SKM-1 (cell line): ENCODE results near the gene KDR.

Source experiments
- DNase-seq: peaks from one replicate; lab custom pipeline; 2025; ENCODE audit not compliant: unreplicated experiment; lab: John Stamatoyannopoulos, UW

The KDR gene

DNA sequence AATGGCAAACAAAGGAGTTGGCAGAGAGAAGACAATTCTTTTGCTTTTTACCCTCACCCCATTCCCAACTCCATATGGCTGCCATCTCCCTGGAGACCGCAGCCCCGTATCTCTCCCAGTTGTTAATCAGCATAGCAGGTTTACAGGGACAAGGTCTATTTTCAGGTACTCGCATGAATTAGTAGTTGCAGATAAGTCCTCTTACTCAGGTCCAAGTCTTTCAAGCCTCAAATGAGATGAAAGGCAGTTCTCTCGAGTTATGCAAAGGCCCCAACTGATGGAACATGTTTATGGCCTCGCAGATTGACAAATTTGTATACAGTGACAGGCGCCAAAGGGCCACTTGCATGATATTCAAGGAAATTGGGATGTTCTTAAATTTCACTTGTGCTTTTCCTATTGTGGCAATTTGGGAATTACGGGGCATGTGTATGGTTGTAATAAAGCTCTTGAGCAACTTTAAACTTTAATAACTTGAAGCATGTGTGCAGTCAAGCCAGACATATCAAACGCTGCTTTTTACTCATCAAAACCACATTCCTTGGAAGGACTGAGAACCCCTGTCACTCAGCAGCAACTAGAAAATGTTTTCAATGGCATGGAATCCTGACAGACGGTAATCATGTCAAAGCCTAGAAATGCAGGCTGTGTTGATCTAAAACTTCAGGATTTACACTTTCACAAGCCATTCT is 45.1 kb downstream of the KDR start:
- DNase-seq, result no peak

DNA sequence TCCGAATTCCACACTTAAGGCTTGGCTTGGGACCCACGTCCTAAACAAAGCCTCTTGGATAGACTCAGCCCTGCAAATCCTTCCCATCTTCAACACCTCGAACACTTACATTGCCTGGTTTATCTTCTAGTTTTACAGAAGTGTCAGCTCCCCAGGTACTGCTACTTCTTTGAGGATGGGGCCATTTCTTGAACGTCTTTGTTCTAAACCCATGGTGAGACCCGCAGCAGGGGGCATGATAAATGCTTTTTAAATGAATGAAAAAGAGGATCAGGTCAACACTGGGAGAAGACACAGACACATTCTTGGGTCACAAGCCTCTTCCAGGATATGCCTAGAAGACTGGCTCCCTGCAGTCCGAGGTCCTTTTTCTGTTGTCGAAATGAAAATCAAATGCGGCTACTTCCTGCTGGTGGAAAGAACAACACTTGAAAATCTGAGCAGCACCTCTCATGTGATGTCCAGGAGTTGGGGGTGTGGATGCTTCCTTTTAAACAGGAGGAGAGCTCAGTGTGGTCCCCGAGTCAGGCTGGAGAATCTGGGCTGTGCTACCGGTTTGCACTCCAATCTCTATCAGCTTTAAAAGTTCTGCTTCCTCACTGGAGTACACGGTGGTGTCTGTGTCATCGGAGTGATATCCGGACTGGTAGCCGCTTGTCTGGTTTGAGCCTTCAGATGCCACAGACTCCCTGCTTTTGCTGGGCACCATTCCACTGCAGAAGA is 45.8 kb downstream of the KDR start:
- no peak for DNase-seq

DNA sequence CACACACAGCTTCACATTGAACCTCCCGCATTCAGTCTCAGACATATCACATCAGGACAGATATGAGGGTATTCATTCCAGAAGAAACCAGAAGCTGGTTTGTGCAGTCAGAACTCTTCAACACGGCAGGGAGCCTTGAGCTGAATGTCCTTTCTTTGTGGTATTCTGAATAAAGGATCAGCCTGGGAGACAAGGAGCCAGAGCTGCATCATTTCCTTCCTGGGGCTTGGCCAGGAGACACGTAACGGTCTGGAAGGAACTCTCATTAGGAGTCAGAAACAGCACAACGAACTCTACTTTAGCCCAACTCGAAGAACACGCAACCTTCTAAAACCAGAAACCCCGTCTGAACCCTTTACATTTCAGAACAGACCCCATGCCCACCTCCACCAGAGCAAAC is 46.4 kb downstream of the KDR start:
- no peak for DNase-seq

DNA sequence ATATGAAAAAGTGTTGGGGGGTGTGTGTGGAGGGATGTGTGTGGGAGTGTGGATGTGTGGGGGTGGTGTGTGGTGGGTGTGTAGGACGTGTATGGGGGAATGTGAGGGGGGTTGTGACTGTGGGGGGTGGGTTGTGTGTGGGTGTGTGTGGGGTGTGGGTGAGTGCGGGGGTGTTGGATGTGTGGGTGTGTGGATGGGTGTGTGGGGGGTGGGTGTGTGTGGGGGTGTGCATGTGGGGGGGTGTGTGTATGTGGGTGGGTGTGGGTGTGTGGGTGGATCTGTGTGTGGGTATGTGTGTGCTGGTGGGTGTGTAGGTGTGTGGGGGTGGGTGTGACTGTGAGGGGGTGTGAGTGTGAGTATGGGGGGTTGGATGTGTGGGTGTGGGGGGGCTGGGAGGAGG is 47.8 kb downstream of the KDR start:
- DNase-seq, result no peak

DNA sequence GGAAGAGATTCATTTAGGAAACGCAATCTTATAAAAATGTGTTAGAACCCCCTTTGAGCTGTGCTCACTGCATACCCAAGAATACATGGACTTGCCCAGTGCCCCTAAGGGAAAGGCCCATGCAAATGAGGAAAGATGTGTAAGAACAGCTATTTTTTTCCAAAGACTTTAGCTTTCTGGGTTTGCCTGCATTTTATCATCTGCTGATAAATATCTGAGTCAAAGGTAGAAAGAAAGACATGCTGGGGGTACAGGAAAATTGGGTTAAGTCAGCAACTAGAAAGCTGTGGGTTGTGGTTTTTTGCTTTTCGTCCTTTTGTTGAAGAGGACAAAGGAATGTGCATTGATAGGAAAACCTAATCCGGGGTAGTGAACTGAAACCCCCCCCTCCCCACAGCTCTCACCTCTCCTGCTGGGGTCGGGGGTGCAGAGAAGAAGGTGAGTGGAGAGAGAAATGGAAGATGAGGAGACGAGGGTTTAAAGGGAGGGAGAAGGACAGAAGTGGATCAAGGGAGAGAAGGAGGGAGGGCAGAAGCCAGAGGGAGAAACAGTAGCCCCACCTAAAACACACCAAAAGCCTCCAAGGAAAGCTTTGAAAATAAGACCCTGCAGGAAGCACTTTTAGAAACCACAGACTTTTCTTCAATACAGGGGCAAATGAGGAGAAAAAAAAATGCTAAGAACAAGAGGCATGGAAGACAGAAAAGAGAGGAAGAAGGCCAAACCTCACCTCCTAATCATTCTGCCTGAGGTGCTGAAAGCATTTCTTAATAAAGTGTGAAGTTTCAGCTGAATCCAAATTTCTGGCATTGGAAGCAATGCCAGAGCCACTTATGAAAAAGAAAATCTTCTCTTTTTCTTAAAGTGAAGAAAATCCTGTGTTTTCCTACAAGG is 49.3 kb downstream of the KDR start:
- DNase-seq, result no peak

DNA sequence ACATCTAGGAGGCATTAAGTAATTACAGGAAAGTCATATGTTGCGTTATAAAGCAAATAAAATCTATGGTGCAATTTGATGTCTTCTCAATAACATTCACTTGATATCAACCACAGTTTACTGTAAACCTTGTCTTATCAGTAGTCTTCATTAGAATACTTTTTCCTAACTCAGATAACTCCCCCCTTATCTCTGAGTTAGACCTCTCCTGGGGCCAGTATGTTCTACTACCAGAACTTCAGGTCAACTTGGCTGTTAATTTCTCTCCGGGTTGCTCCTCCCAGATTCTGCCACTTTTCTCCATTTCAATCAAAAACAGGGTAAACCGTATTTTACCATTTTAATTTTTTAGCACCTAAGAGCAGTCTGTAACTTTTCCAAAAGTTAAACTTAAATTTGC is 50.0 kb downstream of the KDR start:
- DNase-seq, result no peak

DNA sequence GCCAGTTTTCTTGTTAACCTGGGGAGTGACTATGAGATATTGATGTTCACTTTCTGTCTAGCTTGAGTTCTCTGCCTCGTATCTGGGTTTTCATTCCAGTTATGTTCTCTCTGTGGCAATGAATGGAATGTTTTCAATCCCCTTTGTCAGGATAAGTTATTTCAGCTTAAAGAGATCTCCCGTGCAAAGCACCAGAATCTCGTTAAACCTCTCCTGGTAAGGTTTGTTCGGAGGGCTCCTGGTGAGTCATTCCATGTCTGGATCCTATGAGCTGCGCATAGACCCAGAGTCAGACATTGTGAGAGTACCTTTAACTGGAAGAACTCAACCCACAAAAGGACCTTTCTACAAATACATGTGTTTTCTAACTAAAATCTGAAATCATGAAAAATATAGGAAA is 51.0 kb downstream of the KDR start:
- DNase-seq, result no peak

DNA sequence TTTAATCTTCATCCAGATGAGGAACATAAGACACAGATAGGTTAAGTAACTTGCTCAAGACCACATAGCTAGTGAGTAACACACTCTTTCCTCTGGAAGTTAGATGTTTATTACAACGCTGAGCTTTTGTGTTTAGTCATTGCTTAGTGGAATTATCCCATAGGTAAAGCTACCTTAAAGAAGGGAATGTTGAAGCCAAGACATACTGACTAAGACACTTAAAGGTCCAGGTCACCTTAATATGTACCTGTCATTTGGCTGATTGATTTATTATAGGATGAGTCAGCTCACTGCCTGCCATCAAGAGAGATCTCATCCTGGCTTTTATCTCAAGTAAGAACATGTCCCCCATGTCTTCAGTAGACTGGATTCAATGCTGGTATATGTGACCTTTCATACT is 53.4 kb downstream of the KDR start:
- DNase-seq, result no peak

DNA sequence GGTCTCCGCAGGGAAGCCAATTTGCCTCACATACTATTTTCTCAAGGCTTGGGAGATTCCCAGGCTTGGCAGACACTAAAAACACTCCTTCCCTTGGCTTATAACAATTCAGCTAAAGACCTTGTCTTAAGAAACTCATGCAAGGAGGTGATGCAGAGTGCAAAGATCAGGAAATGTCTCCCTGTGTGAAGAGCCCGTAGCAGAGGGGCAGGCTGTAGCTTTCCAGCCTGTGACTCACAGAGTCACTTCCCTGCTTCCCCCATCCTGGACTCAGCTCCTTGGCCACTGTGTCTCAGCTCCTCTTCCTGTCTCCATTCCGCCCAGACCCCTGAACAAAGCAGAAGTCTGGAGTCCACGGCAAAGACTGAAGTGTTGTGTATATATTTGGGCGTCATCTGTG is 56.1 kb downstream of the KDR start:
- no peak for DNase-seq

DNA sequence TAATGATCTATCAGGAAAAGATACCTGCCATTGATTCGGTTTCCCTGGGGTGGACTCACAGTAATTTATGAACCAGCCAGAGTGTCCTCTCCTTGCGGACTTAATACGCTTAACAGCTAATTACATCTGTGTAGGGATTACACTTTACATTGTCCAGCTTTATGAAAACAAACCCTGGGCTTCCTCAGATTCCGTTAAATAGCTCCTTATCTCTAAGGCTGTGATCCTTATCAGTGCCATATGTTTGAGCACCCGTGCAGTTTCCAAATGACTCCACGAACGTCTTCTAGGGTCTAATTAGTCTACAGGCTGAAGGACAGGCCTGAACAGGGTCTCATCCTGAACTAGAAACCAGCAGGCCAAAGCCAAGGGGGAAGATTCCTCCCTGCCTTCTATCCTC is 56.9 kb downstream of the KDR start:
- no peak for DNase-seq

DNA sequence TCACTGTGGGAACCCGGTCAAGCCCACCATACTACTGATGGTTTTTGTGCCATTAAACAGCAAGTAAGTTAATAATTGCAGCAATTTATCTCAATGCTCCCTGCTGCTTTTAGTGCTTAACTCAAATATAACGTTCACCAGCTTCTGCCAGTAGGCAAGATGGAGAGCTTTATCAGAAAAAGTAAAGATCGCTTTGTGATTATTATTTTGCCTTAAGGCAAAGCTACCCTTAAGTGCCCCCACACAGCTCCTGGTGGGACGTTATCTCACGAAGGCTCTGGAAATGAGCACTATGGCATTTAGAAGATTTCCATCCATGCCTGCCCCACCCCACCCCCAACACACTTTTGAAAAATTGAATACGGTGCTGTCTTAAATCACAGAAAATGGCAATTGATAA is 59.4 kb downstream of the KDR start:
- no peak for DNase-seq

DNA sequence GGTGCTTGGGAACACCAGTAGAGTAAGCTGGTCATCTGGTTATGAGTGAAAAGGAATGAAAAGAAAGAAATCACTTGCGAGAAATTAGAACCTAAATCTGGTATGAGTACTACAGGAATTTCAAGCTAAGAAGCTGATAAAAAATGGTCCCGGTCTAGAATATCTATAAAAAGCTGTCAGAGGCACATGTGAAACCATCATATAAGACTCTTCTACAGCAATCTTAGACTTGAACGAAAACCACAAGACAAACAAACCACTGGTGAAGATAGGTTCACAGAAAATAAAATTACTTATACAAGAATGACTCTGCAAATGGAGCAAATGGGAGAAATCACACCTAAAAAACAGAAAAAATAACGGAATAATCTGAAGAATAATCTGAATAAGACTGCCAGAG is 69.9 kb downstream of the KDR start:
- DNase-seq, result no peak

DNA sequence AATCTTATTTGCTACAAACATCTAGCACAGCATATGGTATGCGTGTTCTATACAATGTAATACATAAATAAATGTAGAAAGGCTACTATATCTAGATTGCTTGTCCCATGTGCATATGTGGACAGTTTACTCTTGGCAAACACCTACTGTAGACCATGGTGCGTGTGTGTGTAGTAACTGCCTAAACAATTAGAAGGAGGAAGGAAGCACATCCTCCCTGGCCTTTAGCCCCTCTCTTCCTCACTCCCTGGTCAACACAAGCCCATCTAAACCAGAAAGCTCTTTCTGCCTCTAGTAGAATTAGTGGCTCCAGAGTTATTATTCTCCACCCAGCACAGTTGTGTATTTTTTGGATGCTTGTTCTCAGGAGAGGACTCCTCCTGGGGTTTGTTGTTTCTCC is 73.9 kb downstream of the KDR start:
- DNase-seq, result no peak

DNA sequence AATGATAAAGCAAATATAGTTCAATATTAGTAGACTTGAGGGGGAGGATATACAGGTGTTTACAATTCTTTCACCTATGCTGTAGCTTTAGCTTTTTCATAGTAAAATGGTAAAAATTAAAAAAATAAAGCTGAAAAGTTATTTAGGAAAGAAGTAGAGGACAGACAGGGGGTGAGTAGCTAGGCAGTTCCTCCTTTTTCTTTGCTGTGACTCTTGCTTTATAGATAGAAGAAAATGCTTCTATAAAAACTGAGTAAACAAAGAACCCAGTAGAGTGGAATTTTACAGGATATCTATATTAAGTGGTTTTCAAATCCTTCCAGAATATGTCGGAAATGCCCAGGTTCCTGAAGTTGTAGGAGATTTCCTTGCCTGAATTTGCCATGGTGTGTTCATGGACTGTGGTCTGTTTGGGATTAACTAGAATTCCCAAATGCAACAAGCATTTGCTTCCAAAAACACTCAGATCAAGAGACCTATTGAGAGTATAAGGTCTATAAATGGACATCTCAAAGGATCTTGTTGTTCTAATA is 74.9 kb downstream of the KDR start:
- no peak for DNase-seq

DNA sequence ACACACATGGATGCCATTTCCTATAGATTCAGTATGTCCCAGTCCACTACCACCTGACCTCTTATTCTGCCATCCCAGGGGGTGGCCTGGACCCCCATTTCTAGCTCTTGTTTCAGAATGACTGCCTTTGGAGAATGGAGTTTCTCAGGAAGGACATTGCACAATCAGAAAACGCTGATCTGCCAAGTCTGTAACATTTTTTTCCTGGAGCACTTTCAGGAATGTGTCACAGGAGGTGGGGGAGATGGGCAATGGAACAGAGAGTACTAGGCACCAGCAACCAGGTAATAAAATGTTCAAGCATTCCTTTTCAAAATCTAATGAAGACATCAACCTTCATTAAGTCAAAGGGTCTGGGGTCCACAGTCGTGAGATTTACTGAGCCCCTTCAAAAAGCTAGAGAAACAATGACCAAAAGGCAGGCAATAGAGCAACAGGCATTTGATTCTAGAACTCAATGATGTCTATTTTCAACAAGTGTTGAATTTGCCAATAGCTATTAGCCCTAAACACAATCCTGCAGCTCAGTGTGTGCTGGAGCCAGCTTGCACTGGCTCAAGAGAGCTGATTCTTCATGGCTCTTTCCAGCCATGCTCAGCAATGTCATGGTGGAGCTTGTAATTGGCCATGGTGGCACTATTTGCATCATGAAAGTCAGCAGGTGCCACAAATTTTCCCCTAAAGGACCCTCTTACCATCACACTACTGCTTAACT is 87.1 kb downstream of the KDR start:
- DNase-seq, result no peak

DNA sequence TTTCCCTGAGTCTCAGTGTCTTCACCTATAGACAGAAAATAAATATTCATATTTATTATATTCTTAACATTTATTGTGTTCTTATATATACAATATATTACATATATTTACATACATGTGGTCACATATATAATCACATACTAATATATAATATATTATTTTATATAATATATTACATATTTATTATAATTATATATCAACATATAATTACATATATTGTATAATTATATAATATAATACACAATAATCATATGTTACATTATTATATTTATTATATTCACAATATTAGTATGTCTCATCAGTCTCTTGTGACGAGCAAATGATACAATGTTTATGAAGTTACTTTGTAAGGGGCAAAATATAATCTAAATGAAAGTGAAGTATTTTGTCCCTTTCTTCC is 87.7 kb downstream of the KDR start:
- DNase-seq, result no peak

DNA sequence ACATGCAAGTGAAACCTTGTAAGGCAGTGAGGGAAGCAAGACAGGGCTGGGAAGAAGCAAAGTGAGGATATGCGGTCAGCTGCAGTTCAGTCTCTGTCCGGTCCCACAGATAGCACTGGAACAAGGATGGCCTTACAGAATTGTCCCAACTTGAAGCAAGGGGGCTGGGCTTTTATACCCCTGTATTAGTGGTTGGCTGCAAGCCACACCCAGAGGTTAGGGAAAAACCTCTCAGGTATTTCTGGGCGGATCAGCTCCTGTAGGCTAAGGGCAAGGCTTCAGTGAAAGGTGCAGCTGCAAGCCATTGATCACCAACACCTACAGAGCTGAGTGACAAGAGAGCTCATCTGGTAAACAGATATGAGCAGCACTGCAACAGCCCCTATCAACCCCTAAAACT is 89.0 kb downstream of the KDR start:
- DNase-seq, result no peak

DNA sequence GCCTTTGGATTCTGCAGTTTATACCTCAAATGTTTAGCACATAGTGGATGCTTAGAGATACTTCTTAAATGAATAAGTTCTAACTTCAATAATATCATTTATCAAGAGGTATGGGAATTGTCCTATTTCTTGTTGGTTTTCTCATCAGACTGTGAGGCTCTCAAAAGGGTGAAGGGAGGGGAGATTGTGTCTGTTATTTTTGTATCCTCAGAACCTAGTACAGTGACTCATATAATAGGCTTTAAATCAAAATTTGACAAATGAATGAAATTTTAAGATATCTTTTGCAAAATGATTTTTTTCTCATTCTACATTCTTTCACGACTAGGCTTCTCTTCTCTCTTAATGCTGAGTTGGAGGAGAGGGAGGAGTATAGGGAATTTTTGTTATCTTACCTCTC is 89.5 kb downstream of the KDR start:
- no peak for DNase-seq

DNA sequence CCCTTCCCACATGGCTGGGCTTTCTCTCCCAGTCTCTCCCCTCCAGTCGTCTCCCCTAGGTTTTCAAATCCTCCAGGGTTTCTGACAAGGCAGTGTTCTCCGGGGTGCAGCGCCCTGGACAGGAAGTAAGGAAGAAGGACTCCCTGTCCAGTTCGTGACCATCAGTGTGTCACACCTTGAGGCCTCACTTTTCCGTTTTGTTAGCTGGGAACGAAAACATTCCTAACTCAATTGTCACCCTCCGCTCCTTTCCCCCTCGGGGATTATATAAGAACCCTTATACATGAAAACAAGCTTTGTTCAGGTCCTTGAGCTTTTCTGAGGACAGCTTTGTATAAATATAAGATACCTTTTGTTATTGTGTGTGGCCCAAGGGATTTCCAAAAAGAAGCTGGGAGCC is 92.1 kb downstream of the KDR start:
- DNase-seq, result no peak

DNA sequence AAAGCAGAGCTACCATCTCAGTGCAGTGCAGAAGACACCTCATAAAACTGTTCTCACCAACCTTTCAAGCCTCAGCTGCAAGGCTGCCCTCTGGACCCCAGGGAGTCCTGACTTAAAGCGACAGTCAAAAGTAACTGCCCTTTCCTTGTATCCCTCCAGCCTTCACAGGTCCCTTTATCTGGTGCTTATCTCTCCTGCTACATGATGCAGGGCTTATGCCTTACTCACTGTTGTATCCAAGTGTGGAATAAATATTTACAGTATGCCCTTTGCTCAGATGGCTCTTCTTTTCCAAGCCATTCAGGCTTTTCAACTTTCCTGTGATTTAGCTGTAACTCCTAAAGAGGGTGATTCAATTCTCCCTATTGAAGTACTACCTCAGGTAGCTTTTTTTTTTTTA is 92.6 kb downstream of the KDR start:
- no peak for DNase-seq

DNA sequence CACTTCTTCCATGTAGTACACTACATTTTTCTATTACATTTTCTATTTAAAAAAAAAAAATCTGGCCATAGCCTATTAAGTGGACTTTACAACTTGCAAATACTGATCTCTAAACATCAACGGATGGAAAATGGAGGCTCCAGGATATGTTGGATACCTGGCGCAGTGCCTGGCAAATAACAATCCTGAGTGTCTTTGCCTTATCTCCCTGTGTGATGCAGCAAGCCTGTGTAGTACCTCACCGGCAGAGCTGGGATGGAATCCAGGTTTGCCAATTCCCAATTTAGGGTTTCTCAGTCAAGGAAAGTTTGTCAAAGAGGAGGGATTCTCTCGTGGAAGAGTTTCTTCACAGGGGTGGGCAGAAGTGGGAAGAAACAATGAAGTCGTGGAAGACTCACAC is 93.2 kb downstream of the KDR start:
- DNase-seq, result no peak
